OCI-LY3 (cell line): ENCODE measurements around the gene APOA4.

Experiments
- H2AFZ ChIP-seq: fragments of 200-600, 300-600 bp; shearing (Covaris generic); 2 replicates; pipeline ENCODE4 v1.6.0; 2014; ENCODE audit warnings: antibody characterized with exemption, low read depth, low read length
- H3K27ac ChIP-seq: fragments of 200-600, 300-600 bp; sonication (generic); 2 replicates; pipeline ENCODE4 v1.5.1; 2014; ENCODE audit warnings: mild to moderate bottlenecking, low read length, moderate library complexity, mixed read lengths
- H3K27me3 ChIP-seq: fragments of 200-600, 300-600 bp; sonication (generic); 2 replicates; pipeline ENCODE4 v1.6.1; 2014; ENCODE audit warnings: low read depth, low read length, mixed read lengths
- H3K36me3 ChIP-seq: fragments of 200-600, 300-600 bp; sonication (generic); replicated peaks from 2 replicates; pipeline ENCODE3; 2014; ENCODE audit warnings: low read depth, low read length, mixed read lengths
- H3K4me1 ChIP-seq: fragments of 300-600, 200-600 bp; sonication (generic); 2 replicates; pipeline ENCODE4 v1.6.1; 2014; ENCODE audit warnings: low read length, mixed read lengths
- H3K4me2 ChIP-seq: fragments of 200-600, 300-600 bp; sonication (generic); 2 replicates; pipeline ENCODE4 v1.6.1; 2014; ENCODE audit warnings: low read length, mixed read lengths
- H3K4me3 ChIP-seq: fragments of 300-600, 200-600 bp; sonication (generic); 2 replicates; pipeline ENCODE4 v1.5.1; 2014; ENCODE audit warnings: antibody characterized with exemption, mild to moderate bottlenecking, low read length, moderate library complexity
- H3K79me2 ChIP-seq: fragments of 300-600, 200-600 bp; shearing (Covaris generic); 2 replicates; pipeline ENCODE4 v1.6.1; 2014; ENCODE audit warnings: mild to moderate bottlenecking, low read length, mixed read lengths
- H3K9ac ChIP-seq: fragments of 300-600, 200-600 bp; shearing (Covaris generic); 2 replicates; pipeline ENCODE4 v1.6.0; 2014; ENCODE audit warnings: mild to moderate bottlenecking, low read length, moderate library complexity
- H3K9me3 ChIP-seq: fragments of 200-600, 300-600 bp; shearing (Covaris generic); 2 replicates; pipeline ENCODE4 v1.6.1; 2014; ENCODE audit warnings: low read length, mixed read lengths; ENCODE audit not compliant: insufficient read depth
- H4K20me1 ChIP-seq: fragments of 200-600, 300-600 bp; sonication (generic); 2 replicates; pipeline ENCODE4 v1.6.1; 2016; ENCODE audit warnings: low read length, mixed read lengths; ENCODE audit not compliant: insufficient read depth
- EZH2phosphoT487 ChIP-seq: fragments of 200-600 bp; shearing (Covaris generic); IDR thresholded peaks from 2 replicates; pipeline ENCODE4 v1.6.1; 2018; ENCODE audit warnings: antibody characterized with exemption, mixed run types, low read depth
- TF ChIP-seq, protein P1 (sequence below): fragments of 200-600, 300-600 bp; sonication (generic); IDR thresholded peaks from 2 replicates; pipeline ENCODE4 v1.5.1; 2014; ENCODE audit warnings: antibody characterized with exemption, low read length, low read depth

The APOA4 gene

DNA sequence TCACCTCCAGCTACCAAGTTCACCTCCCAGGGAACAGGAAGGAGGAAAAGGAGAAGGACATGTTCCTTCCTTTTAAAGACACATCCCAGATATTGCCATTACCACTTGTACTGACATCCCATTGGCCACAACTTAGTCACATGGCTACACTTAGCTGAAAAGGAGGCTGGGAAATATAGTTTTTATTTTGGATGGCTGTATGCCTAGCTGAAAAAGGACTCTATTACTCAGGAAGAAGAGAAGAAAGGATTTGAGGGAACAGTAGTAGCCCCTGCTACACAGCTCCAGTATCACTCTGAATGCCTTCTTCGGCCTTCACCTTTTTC is 29.4 kb downstream of the APOA4 start:
- 0 out of 2 replicates have a peak, but pooled peaks cover under 1% of the 10 kb centered on the region for H3K27me3 ChIP-seq
- no peak overlapping the region for H3K4me3 ChIP-seq
- H3K79me2 ChIP-seq = no peaks in the 10 kb centered on the region
- no peaks in the 10 kb centered on the region for H3K36me3 ChIP-seq
- H3K9me3 ChIP-seq = no peaks in the 10 kb centered on the region
- H3K4me2 ChIP-seq = no peak overlapping the region
- H3K4me1 ChIP-seq = peaks cover 7% of the 10 kb centered on the region; the same call in 1 of the 2 replicates
- no peak overlapping the region for H3K27ac ChIP-seq
- no peak for TF ChIP-seq EZH2phosphoT487
- TF ChIP-seq, protein P1, sequence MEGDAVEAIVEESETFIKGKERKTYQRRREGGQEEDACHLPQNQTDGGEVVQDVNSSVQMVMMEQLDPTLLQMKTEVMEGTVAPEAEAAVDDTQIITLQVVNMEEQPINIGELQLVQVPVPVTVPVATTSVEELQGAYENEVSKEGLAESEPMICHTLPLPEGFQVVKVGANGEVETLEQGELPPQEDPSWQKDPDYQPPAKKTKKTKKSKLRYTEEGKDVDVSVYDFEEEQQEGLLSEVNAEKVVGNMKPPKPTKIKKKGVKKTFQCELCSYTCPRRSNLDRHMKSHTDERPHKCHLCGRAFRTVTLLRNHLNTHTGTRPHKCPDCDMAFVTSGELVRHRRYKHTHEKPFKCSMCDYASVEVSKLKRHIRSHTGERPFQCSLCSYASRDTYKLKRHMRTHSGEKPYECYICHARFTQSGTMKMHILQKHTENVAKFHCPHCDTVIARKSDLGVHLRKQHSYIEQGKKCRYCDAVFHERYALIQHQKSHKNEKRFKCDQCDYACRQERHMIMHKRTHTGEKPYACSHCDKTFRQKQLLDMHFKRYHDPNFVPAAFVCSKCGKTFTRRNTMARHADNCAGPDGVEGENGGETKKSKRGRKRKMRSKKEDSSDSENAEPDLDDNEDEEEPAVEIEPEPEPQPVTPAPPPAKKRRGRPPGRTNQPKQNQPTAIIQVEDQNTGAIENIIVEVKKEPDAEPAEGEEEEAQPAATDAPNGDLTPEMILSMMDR = no peak
- H4K20me1 ChIP-seq = no peaks in the 10 kb centered on the region
- H3K9ac ChIP-seq = no peak overlapping the region
- no peak overlapping the region for H2AFZ ChIP-seq

DNA sequence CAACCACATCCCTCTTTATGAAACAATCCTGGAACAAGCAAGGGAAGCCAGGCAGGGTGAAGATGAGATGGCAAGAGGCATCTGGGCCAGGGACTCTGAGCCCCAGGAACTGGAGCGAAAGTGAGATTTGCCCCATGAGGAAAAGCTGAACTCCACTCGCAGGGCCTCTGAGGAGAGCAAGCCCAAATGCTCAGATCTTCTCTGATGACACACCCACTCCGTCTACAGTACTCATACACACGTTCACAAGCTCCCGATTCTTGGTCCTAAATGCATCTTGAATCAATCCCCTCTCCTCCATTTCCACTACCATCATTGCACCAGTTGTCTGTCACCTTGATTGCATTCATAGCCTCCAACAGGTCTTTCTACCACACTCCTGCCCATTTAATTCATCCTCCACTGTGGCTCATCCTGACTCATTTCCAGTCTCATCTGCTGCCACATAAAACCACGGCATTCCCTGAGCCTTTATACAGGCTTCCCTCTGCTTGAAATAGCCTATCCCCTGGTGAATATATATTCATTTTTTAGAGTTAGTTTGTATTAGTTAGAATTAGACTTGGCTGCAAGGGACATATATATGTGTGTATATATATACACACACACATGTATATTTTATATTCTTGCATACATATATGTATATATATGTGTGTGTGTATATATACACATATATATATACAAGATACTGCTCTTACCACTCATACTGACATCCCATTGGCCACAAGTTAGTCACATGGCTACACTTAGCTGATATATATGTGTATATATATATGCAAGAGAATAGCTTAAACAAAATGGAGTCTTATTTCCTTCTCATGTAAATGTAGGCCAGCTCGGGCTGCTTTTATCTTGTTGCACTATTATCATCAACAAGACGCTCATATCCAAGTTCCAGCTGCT is 30.0 kb downstream of the APOA4 start:
- H3K4me2 ChIP-seq = no peak overlapping the region
- peaks cover 8% of the 10 kb centered on the region; the same call in 1 of the 2 replicates for H3K4me1 ChIP-seq
- no peak overlapping the region for H2AFZ ChIP-seq

DNA sequence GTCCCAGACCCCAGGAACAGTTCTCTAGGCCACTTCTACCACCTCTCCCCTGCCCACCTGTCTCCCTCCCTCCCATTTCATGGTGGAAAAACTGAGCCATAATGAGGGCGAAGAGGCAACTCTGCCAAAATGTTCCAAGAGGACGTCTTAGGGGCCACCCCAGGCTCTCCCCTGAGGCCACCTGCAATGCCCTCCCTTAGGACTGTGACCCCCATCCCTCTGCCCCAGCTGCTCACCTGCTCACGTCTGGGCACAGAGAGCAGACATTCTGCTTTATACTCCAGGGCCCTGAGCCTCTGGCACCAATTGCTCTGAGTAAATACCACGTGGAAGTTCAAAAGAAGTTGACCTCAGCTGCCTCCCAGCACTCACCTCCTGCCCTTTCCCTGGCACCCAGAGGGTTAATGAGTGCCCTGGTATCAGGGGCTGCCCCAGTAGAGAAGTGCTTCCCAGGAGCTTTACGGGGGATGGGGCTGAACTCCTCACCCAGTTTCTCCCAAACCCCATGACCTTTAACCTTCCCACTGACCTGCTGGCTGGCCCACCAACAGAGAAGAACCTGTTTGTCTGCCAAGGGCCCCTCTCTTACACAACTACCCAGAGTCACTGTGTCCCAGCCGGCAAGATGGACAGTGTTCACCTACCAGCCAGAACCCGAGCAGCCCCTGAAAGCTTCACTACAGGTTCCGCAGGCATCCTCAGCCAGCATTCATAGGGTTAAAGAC is 30.8 kb downstream of the APOA4 start:
- H3K9ac ChIP-seq = no peak overlapping the region
- H3K9me3 ChIP-seq = no peaks in the 10 kb centered on the region
- no peak overlapping the region for H3K4me3 ChIP-seq
- no peaks in the 10 kb centered on the region for H3K27me3 ChIP-seq
- no peak overlapping the region for H2AFZ ChIP-seq
- no peaks in the 10 kb centered on the region for H4K20me1 ChIP-seq
- no peak overlapping the region for H3K4me2 ChIP-seq
- H3K79me2 ChIP-seq = peaks cover 5% of the 10 kb centered on the region
- peaks cover 8% of the 10 kb centered on the region; the same call in 1 of the 2 replicates for H3K4me1 ChIP-seq
- TF ChIP-seq, protein P1 = no peak
- H3K36me3 ChIP-seq = no peaks in the 10 kb centered on the region
- no peak overlapping the region for H3K27ac ChIP-seq

More for the DNA sequence above, 30.0 kb downstream of the APOA4 start:
- Histone ChIP-seq H3K4me3 (no peak overlapping the region), H3K27me3 (no peaks in the 10 kb centered on the region), H3K36me3 (no peaks in the 10 kb centered on the region), H3K9ac (no peak overlapping the region), H3K27ac (no peak overlapping the region), H4K20me1 (no peaks in the 10 kb centered on the region), H3K79me2 (no peaks in the 10 kb centered on the region), H3K9me3 (no peaks in the 10 kb centered on the region)
- TF ChIP-seq, protein P1 = no peak

DNA sequence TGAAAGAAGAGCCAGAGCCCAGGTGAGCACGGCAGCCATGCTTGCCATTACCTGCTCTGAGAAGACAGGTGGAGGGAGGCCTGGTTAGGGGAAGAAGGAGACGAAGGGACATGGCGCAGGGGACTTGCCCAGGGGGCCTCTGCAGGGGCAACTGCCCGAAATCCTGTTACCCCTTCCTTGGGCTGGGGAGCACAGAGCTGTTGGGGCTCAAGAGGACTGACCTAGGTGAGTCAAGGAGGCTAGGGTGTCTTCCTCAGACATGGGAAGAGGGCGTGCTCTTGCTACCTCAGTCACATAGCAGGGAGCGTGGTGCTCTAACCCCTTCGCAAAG is 31.3 kb downstream of the APOA4 start, which contains the start of gene APOA5:
TSS of gene APOA5 (minus strand) at position 67 of the 331 bp plus-strand sequence. CDS start at position 48, 19 bp downstream.
- H3K4me2 ChIP-seq = peak within 1 kb of the TSS; percentile 66
- TF ChIP-seq, protein P1 = no peak
- no peak for TF ChIP-seq EZH2phosphoT487
- no peaks in the 10 kb centered on the region for H3K27me3 ChIP-seq
- peaks cover 11% of the 10 kb centered on the region for H3K4me1 ChIP-seq
- H3K9me3 ChIP-seq = no peaks in the 10 kb centered on the region
- peaks cover 11% of the 10 kb centered on the region for H3K79me2 ChIP-seq
- no peaks in the 10 kb centered on the region for H3K36me3 ChIP-seq
- peak within 1 kb of the TSS; percentile 63 for H3K4me3 ChIP-seq
- H3K9ac ChIP-seq = peak within 1 kb of the TSS; percentile 1; the same call in 1 of the 2 replicates
- peak within 1 kb of the TSS; percentile 51 for H2AFZ ChIP-seq
- H3K27ac ChIP-seq = no peak within 1 kb of the TSS
- no peaks in the 10 kb centered on the region for H4K20me1 ChIP-seq
